MM.1S (cell line): ENCODE measurements around the gene THUMPD1.

ENCODE experiments used
- DNase-seq: peaks from one replicate; pipeline ENCODE4 v3.0.0-alpha.2; 2015
- H2AFZ ChIP-seq: fragments of 300-600 bp; sonication (generic); 2 replicates; pipeline ENCODE4 v1.6.0; 2016; ENCODE audit warnings: antibody characterized with exemption, low read length
- H3F3A ChIP-seq: fragments of 300-600 bp; sonication (generic); 2 replicates; pipeline ENCODE4 v1.6.1; 2016; ENCODE audit warnings: mild to moderate bottlenecking, antibody characterized with exemption, low read length, moderate library complexity, mixed read lengths; ENCODE audit not compliant: insufficient read depth
- H3K27ac ChIP-seq: fragments of 300-600 bp; sonication (generic); 2 replicates; pipeline ENCODE4 v1.5.1; 2016; ENCODE audit warnings: mild to moderate bottlenecking, low read length
- H3K27me3 ChIP-seq: fragments of 300-600 bp; sonication (generic); replicated peaks from 2 replicates; pipeline ENCODE4 v1.6.0; 2016; ENCODE audit warnings: low read length; ENCODE audit not compliant: insufficient read depth
- H3K36me3 ChIP-seq: fragments of 300-600 bp; sonication (generic); replicated peaks from 2 replicates; pipeline ENCODE4 v1.6.1; 2016; ENCODE audit warnings: mild to moderate bottlenecking, low read length, mixed read lengths; ENCODE audit not compliant: insufficient read depth
- H3K4me1 ChIP-seq: fragments of 300-600 bp; sonication (generic); 2 replicates; pipeline ENCODE4 v1.6.1; 2016; ENCODE audit warnings: low read length, mixed read lengths
- H3K4me2 ChIP-seq: fragments of 300-600 bp; sonication (generic); 2 replicates; pipeline ENCODE4 v1.6.0; 2016; ENCODE audit warnings: low read depth, low read length
- H3K4me3 ChIP-seq: fragments of 300-600 bp; sonication (generic); 2 replicates; pipeline ENCODE4 v1.5.1; 2016; ENCODE audit warnings: low read length, mixed read lengths
- H3K79me2 ChIP-seq: fragments of 300-600 bp; sonication (generic); 2 replicates; pipeline ENCODE4 v1.6.1; 2016; ENCODE audit warnings: mixed run types, low read length, mixed read lengths
- H3K9ac ChIP-seq: fragments of 300-600 bp; sonication (generic); 2 replicates; pipeline ENCODE4 v1.6.1; 2016; ENCODE audit warnings: low read length, mixed read lengths
- H3K9me2 ChIP-seq: fragments of 300-600 bp; sonication (generic); replicated peaks from 2 replicates; pipeline ENCODE4 v1.6.1; 2016; ENCODE audit warnings: mild to moderate bottlenecking, low read length, mixed read lengths; ENCODE audit not compliant: insufficient read depth
- H3K9me3 ChIP-seq: fragments of 300-600 bp; sonication (generic); replicated peaks from 2 replicates; pipeline ENCODE4 v1.6.1; 2016; ENCODE audit warnings: mild to moderate bottlenecking, low read length, mixed read lengths; ENCODE audit not compliant: insufficient read depth
- H4K20me1 ChIP-seq: fragments of 300-600 bp; sonication (generic); 2 replicates; pipeline ENCODE4 v1.6.1; 2016; ENCODE audit warnings: mild to moderate bottlenecking, low read length, moderate library complexity, mixed read lengths; ENCODE audit not compliant: insufficient read depth
- CTCF ChIP-seq: fragments of 300-600 bp; sonication (generic); IDR thresholded peaks from 2 replicates; pipeline ENCODE4 v1.5.1; 2016; ENCODE audit warnings: antibody characterized with exemption, low read length, mixed read lengths
- EZH2 ChIP-seq: fragments of 300-600 bp; sonication (generic); optimal IDR thresholded peaks from 2 replicates; pipeline ENCODE3; 2017; ENCODE audit warnings: low read depth, mild to moderate bottlenecking, antibody characterized with exemption, low read length, mixed read lengths
- EZH2phosphoT487 ChIP-seq: fragments of 300-600 bp; sonication (generic); IDR thresholded peaks from 2 replicates; pipeline ENCODE4 v1.6.1; 2018; ENCODE audit warnings: antibody characterized with exemption, low read length

THUMPD1 gene

GRCh38 chr16:20763461-20764232 lies 22.0 kb upstream of the THUMPD1 start, which contains the start of gene ACSM3:
TSS of gene ACSM3 (plus strand) at chr16:20764014. CDS start at chr16:20770035, 6,021 bp downstream.
- peaks cover 6% of the 10 kb centered on the region for H3K4me1 ChIP-seq
- H3K4me3 ChIP-seq, result peak within 1 kb of the TSS; percentile 66
- peak within 1 kb of the TSS; percentile 41; the same call in 1 of the 2 replicates for H3K9ac ChIP-seq
- no peaks in the 10 kb centered on the region for H4K20me1 ChIP-seq
- DNase-seq, result peak; percentile 93
- H3K36me3 ChIP-seq, result no peaks in the 10 kb centered on the region
- peak within 1 kb of the TSS; percentile 66 for H3K27ac ChIP-seq
- no peaks in the 10 kb centered on the region for H3K27me3 ChIP-seq
- TF ChIP-seq CTCF, result no peak
- TF ChIP-seq EZH2phosphoT487, result no peak
- no peak for TF ChIP-seq EZH2
- peaks cover 5% of the 10 kb centered on the region; the same call in 1 of the 2 replicates for H3F3A ChIP-seq
- no peaks in the 10 kb centered on the region for H3K9me3 ChIP-seq
- no peaks in the 10 kb centered on the region for H3K9me2 ChIP-seq
- peak within 1 kb of the TSS; percentile 87 for H2AFZ ChIP-seq
- H3K79me2 ChIP-seq, result no peaks in the 10 kb centered on the region
- peak within 1 kb of the TSS; percentile 67 for H3K4me2 ChIP-seq

- TF ChIP-seq EZH2phosphoT487 (no peak), CTCF (no peak), EZH2 (no peak)
- no peaks in the 10 kb centered on the region for H3K9me2 ChIP-seq
- DNase-seq, result no peak
- H3F3A ChIP-seq, result peaks cover 5% of the 10 kb centered on the region; the same call in 1 of the 2 replicates
- peak overlapping the region; percentile 87 for H2AFZ ChIP-seq
- peaks cover 6% of the 10 kb centered on the region for H3K4me1 ChIP-seq
- H4K20me1 ChIP-seq, result no peaks in the 10 kb centered on the region
- no peak overlapping the region; the same call in 1 of the 2 replicates for H3K9ac ChIP-seq
- H3K27ac ChIP-seq, result peak overlapping the region; percentile 66; the same call in 1 of the 2 replicates
- peak overlapping the region; percentile 67; the same call in 1 of the 2 replicates for H3K4me2 ChIP-seq
- H3K4me3 ChIP-seq, result peak overlapping the region; percentile 66; the same call in 1 of the 2 replicates
- no peaks in the 10 kb centered on the region for H3K9me3 ChIP-seq
- no peaks in the 10 kb centered on the region for H3K27me3 ChIP-seq
- no peaks in the 10 kb centered on the region for H3K79me2 ChIP-seq
- no peaks in the 10 kb centered on the region for H3K36me3 ChIP-seq
These were observed 20.9 kb upstream of the THUMPD1 start for GRCh38 chr16:20762404-20763123.

GRCh38 chr16:20761175-20761574 lies 19.6 kb upstream of the THUMPD1 start:
- H3K27ac ChIP-seq, result no peak overlapping the region
- no peaks in the 10 kb centered on the region for H3K27me3 ChIP-seq
- no peaks in the 10 kb centered on the region for H3K36me3 ChIP-seq
- no peaks in the 10 kb centered on the region for H4K20me1 ChIP-seq
- H3K9me3 ChIP-seq, result no peaks in the 10 kb centered on the region
- H2AFZ ChIP-seq, result no peak overlapping the region
- H3K9me2 ChIP-seq, result no peaks in the 10 kb centered on the region
- H3K79me2 ChIP-seq, result no peaks in the 10 kb centered on the region
- no peak overlapping the region for H3K4me2 ChIP-seq
- no peak overlapping the region for H3K9ac ChIP-seq
- peaks cover 5% of the 10 kb centered on the region; the same call in 1 of the 2 replicates for H3F3A ChIP-seq
- no peak overlapping the region for H3K4me3 ChIP-seq
- peaks cover 6% of the 10 kb centered on the region for H3K4me1 ChIP-seq
- no peak for DNase-seq
- TF ChIP-seq EZH2, result no peak
- no peak for TF ChIP-seq EZH2phosphoT487
- no peak for TF ChIP-seq CTCF
